BJ (cell line): ENCODE measurements around the gene PKP2. TPM values are rescaled to one million over a fixed set of nuclear protein-coding genes. Genes with fewer than 3 reads are reported as not detected.

Experiments used
- CTCF ChIA-PET: fragments of 350-600 bp; formaldehyde crosslinking; extraction: SDS; loops from one replicate; lab custom pipeline; 2021; ENCODE audit warnings: antibody characterized with exemption, inconsistent platforms; lab: Yijun Ruan, JAX
- POLR2A ChIA-PET: fragments of 300-600 bp; sonication (Branson Sonifier 250); formaldehyde crosslinking; extraction: SDS; loops from one replicate; lab custom pipeline; 2021; ENCODE audit warnings: antibody characterized with exemption; lab: Charles Lee
- DNase-seq: peaks from one replicate; pipeline ENCODE4 v3.0.0-alpha.2; 2011; ENCODE audit warnings: low read depth
- H3K27me3 ChIP-seq: 2 replicates; pipeline ENCODE4 v1.6.0; 2011; ENCODE audit warnings: low read length; ENCODE audit not compliant: control insufficient read depth, insufficient read depth
- H3K36me3 ChIP-seq: 2 replicates; pipeline ENCODE4 v1.5.1; 2011; ENCODE audit warnings: low read length; ENCODE audit not compliant: control insufficient read depth, insufficient read depth
- H3K4me3 ChIP-seq: 2 replicates; pipeline ENCODE4 v1.5.1; 2011; ENCODE audit warnings: low read depth, mild to moderate bottlenecking, control low read depth, low read length
- CTCF ChIP-seq: IDR thresholded peaks from 2 replicates; pipeline ENCODE4 v1.5.1; 2011; ENCODE audit warnings: low read depth, mild to moderate bottlenecking, control low read depth, inconsistent platforms, low read length, moderate library complexity; ENCODE audit not compliant: insufficient read depth
- polyA plus RNA-seq: library from polyadenylated mRNA; depleted of rRNA; stranded (reverse); fragments of >200 nt; gene quantifications from 2 replicates; pipeline ENCODE4 v1.2.3, GENCODE V29; 2011

PKP2 gene
- polyA plus RNA-seq, 1 experiment: 0.04 TPM

GRCh38 chr12:32811686-32812392 is 84.7 kb downstream of the PKP2 start:
- POLR2A ChIA-PET: no interaction called here
- H3K4me3 ChIP-seq: no peak overlapping the region
- H3K27me3 ChIP-seq: no peaks in the 10 kb centered on the region
- CTCF ChIA-PET: no interaction called here
- no peak for DNase-seq
- H3K36me3 ChIP-seq: no peaks in the 10 kb centered on the region
- TF ChIP-seq CTCF: no peak

DNA sequence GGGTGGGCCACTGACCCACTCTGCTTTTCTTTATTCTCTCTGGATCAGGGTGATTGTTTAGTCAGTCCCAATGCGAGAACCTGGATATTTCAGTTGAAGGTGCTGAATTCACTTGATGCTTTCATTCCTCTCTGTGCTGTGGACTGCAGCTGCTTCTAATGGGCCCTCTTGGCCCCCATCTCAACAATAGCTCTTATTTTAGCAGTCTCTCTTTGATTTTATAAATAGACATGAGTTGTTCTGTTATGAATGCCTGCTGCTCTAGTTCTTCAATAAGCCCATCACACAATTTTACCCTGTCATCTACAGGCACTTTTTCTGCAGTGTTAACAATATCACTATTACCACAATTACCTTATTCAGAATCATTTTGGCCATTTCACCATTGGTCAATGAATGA is 86.7 kb downstream of the PKP2 start:
- Histone ChIP-seq H3K27me3 (no peaks in the 10 kb centered on the region), H3K36me3 (no peaks in the 10 kb centered on the region), H3K4me3 (no peak overlapping the region)
- no peak for TF ChIP-seq CTCF
- ChIA-PET CTCF (no interaction called here), POLR2A (no interaction called here)
- no peak for DNase-seq

GRCh38 chr12:32809196-32809595 is 87.4 kb downstream of the PKP2 start:
- CTCF ChIA-PET: no interaction called here
- Histone ChIP-seq H3K27me3 (no peaks in the 10 kb centered on the region), H3K36me3 (no peaks in the 10 kb centered on the region), H3K4me3 (no peak overlapping the region)
- no peak for DNase-seq
- TF ChIP-seq CTCF: no peak
- POLR2A ChIA-PET: no interaction called here

- POLR2A ChIA-PET: no interaction called here
- no peaks in the 10 kb centered on the region for H3K27me3 ChIP-seq
- no peak for DNase-seq
- CTCF ChIA-PET: no interaction called here
- TF ChIP-seq CTCF: no peak
- H3K36me3 ChIP-seq: no peaks in the 10 kb centered on the region
- no peak overlapping the region for H3K4me3 ChIP-seq
These were observed 92.3 kb downstream of the PKP2 start for GRCh38 chr12:32804301-32804700.

- ChIA-PET CTCF (no interaction called here), POLR2A (no interaction called here)
- no peaks in the 10 kb centered on the region for H3K27me3 ChIP-seq
- H3K36me3 ChIP-seq: no peaks in the 10 kb centered on the region
- no peak overlapping the region for H3K4me3 ChIP-seq
- DNase-seq: no peak
- no peak for TF ChIP-seq CTCF
These were observed 95.2 kb downstream of the PKP2 start for GRCh38 chr12:32801269-32801980.
